Naive thymus-derived CD8-positive, alpha-beta T cell (primary cell): ENCODE results near the gene NAGLU. TPM values are rescaled to one million over a fixed set of nuclear protein-coding genes. Genes with fewer than 3 reads are reported as not detected.

Source experiments
- ATAC-seq, 2 donors: fragments of 150-1000 bp; cut with Tn5 transposase in 1 of 2; sonication (Bioruptor Pico), chemical (Tn5 transposase) in 1 of 2; 1 replicate in 1 of 2; 2 replicates in 1 of 2; pipeline ENCODE4 v1.10.0; 2021; ENCODE audit warnings: mild to moderate bottlenecking in 2 of 2, moderate library complexity in 2 of 2
- POLR2A ChIA-PET: fragments of 350-600 bp; sonication (Branson Sonifier 250); formaldehyde crosslinking; loops from one replicate; lab custom pipeline; 2021; ENCODE audit warnings: antibody characterized with exemption; lab: Charles Lee
- DNase-seq, 10 donors: peaks; one replicate each; pipeline versions ENCODE4 v3.0.0 to v3.0.0-alpha.2; 2020 to 2022
- H3K27ac Mint-ChIP-seq, 10 donors: one replicate each; pipeline ENCODE4 v1.8.0; 2020 to 2022; ENCODE audit warnings: mild to moderate bottlenecking in 10 of 10, mixed read lengths in 10 of 10, moderate library complexity in 4 of 10, inconsistent platforms in 1 of 10
- H3K27me3 Mint-ChIP-seq, 5 donors: one replicate each; pipeline ENCODE4 v1.8.0; 2021 to 2022; ENCODE audit warnings: mixed read lengths in 5 of 5
- H3K36me3 Mint-ChIP-seq, 3 donors: one replicate each; pipeline ENCODE4 v1.8.0; 2020 to 2022; ENCODE audit warnings: mixed read lengths in 3 of 3, mild to moderate bottlenecking in 2 of 3, inconsistent platforms in 1 of 3
- H3K4me1 Mint-ChIP-seq, 4 donors: one replicate each; pipeline ENCODE4 v1.8.0; 2021 to 2022; ENCODE audit warnings: mixed read lengths in 4 of 4
- H3K4me3 Mint-ChIP-seq, 10 donors: one replicate each; pipeline ENCODE4 v1.8.0; 2020 to 2022; ENCODE audit warnings: mild to moderate bottlenecking in 10 of 10, mixed read lengths in 10 of 10, moderate library complexity in 6 of 10, inconsistent platforms in 1 of 10
- H3K9me3 Mint-ChIP-seq, 9 donors: one replicate each; pipeline ENCODE4 v1.8.0; 2020 to 2022; ENCODE audit warnings: mixed read lengths in 9 of 9, mild to moderate bottlenecking in 3 of 9, inconsistent platforms in 1 of 9, moderate library complexity in 1 of 9
- polyA plus RNA-seq, 3 donors: library from polyadenylated mRNA; unstranded; fragments of 300-500 nt; fragmentation: Illumina TruSeq; gene quantifications; one replicate each; pipeline ENCODE4 v1.2.3, GENCODE V29; 2021
- total RNA-seq, 8 experiments: library from RNA in 2 of 8; stranded (reverse) in 2 of 8; gene quantifications; one replicate each; pipeline ENCODE4 v1.2.3 and lab custom pipeline; 2021 to 2026

Gene NAGLU
- 10 to 100 TPM; 26.4 to 28.5 TPM for total RNA-seq
- polyA plus RNA-seq, result 10 to 100 TPM in 2 of 3 donors, 1 to 10 TPM in 1; 8.0 to 16.2 (median 13.4) TPM
- 11.7 to 30.3 (median 13.4) reads per million in 6 experiments for total RNA-seq (lab: John Stamatoyannopoulos, UW)

DNA sequence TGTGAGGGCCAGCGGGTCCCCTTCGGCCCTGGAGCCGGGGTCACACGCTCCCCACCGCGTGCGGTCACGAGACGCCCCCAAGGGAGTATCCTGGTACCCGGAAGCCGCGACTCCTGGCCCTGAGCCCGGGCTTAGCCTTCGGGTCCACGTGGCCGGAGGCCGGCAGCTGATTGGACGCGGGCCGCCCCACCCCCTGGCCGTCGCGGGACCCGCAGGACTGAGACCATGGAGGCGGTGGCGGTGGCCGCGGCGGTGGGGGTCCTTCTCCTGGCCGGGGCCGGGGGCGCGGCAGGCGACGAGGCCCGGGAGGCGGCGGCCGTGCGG, at the start of gene NAGLU:
TSS of gene NAGLU (plus strand) at position 194 of the 324 bp plus-strand sequence. CDS start at position 226, 32 bp downstream.
- H3K9me3 Mint-ChIP-seq, result no peaks in the 10 kb centered on the region
- H3K27me3 Mint-ChIP-seq, result no peaks in the 10 kb centered on the region
- peaks cover 0 to 5% (median 0%) of the 10 kb centered on the region in 3 donors for H3K36me3 Mint-ChIP-seq
- ATAC-seq (peak; percentile 75 to 79), DNase-seq (peak; percentile 55 to 87 (median 73))
- H3K4me1 Mint-ChIP-seq, result peaks cover 18 to 55% (median 50%) of the 10 kb centered on the region in 4 donors
- POLR2A ChIA-PET, result interaction anchor here (0.7 to 4.4 kb wide), 16 partner anchors 12 to 825 kb away, joined by 3 to 19 read pairs (median 4); partner anchors contain the start of genes GHDC, MLX, PLEKHH3 and PSMC3IP
- peak within 1 kb of the TSS; percentile 77 to 91 (median 86) for H3K4me3 Mint-ChIP-seq
- H3K27ac Mint-ChIP-seq, result peak within 1 kb of the TSS; percentile 45 to 91 (median 83)

DNA sequence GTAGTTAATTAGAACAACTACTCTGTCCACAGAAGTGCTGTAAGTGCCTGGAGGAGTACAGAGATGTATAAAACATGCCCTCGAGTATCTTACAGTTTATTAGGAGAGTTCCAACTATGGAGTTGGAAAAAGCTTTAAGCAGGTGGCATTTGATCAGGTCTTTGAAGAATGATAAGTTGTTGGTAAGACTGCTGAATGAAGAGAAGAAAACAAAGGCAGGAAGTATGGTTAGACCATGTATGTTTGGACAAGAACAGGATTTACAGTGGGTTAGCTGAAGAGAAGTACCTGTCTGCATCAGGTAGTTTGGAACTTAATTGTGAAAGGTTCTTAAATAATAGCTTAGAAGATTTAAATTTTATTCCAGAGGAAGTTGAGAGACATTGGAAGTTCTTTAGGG, 48.0 kb upstream of the NAGLU start:
- DNase-seq (peak in 3 of 10 donors; percentile 6 to 16 (median 13)), ATAC-seq (no peak)
- Mint-ChIP-seq H3K27me3 (peaks cover 0 to 10% (median 0%) of the 10 kb centered on the region in 5 donors), H3K36me3 (peaks cover 0 to 20% (median 14%) of the 10 kb centered on the region in 3 donors), H3K4me1 (peaks cover 17 to 44% (median 38%) of the 10 kb centered on the region in 4 donors), H3K27ac (peak overlapping the region in 5 of 10 donors; percentile 1 to 57 (median 7)), H3K4me3 (peak overlapping the region in 8 of 10 donors; percentile 31 to 76 (median 58)), H3K9me3 (no peaks in the 10 kb centered on the region)
- POLR2A ChIA-PET, result no interaction called here

GRCh38 chr17:42493319-42493718, 42.7 kb upstream of the NAGLU start:
- DNase-seq (no peak), ATAC-seq (no peak)
- Mint-ChIP-seq H3K36me3 (peaks cover 0 to 40% (median 29%) of the 10 kb centered on the region in 3 donors), H3K4me3 (no peak overlapping the region), H3K4me1 (peaks cover 10 to 20% (median 19%) of the 10 kb centered on the region in 4 donors), H3K27ac (no peak overlapping the region), H3K9me3 (no peaks in the 10 kb centered on the region), H3K27me3 (peaks cover 0 to 10% (median 0%) of the 10 kb centered on the region in 5 donors)
- POLR2A ChIA-PET, result no interaction called here

GRCh38 chr17:42494673-42495072, 41.4 kb upstream of the NAGLU start:
- Mint-ChIP-seq H3K4me3 (no peak overlapping the region), H3K9me3 (no peaks in the 10 kb centered on the region), H3K27me3 (peaks cover 0 to 4% (median 0%) of the 10 kb centered on the region in 5 donors), H3K27ac (peak overlapping the region in 1 of 10 donors; percentile 35), H3K36me3 (peaks cover 0 to 42% (median 29%) of the 10 kb centered on the region in 3 donors), H3K4me1 (peaks cover 5 to 12% (median 9%) of the 10 kb centered on the region in 4 donors)
- DNase-seq (no peak), ATAC-seq (no peak)
- POLR2A ChIA-PET, result interaction anchor here (0.7 kb wide), 2 partner anchors 14 to 54 kb away, joined by 3 to 4 read pairs; no protein-coding TSS in a partner anchor

DNA sequence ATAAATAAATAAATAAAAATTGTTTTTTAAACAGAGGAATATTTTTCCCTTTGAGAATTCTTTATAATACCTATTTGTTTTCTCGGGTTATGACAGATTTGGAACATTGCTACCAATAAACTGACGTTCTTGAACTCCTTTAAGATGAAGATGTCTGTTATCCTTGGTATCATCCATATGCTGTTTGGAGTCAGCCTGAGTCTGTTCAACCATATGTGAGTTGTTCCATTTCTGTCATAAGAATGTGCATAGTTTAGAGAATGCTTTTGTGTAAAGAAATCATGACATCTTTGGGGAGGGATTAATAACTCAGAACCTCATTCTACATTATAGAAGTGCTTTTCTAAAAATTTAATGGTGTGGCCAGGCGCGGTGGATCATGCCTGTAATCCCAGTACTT, 37.2 kb upstream of the NAGLU start:
- Mint-ChIP-seq H3K4me1 (peaks cover 2 to 11% (median 7%) of the 10 kb centered on the region in 4 donors), H3K27me3 (peaks cover 0 to 1% (median 0%) of the 10 kb centered on the region in 5 donors), H3K36me3 (peaks cover 0 to 66% (median 31%) of the 10 kb centered on the region in 3 donors), H3K27ac (no peak overlapping the region), H3K4me3 (no peak overlapping the region), H3K9me3 (no peaks in the 10 kb centered on the region)
- no peak for DNase-seq
- POLR2A ChIA-PET, result interaction anchor here (0.7 kb wide), 1 partner anchor 217 kb away, joined by 3 read pairs; no protein-coding TSS in a partner anchor
- ATAC-seq, result no peak

DNA sequence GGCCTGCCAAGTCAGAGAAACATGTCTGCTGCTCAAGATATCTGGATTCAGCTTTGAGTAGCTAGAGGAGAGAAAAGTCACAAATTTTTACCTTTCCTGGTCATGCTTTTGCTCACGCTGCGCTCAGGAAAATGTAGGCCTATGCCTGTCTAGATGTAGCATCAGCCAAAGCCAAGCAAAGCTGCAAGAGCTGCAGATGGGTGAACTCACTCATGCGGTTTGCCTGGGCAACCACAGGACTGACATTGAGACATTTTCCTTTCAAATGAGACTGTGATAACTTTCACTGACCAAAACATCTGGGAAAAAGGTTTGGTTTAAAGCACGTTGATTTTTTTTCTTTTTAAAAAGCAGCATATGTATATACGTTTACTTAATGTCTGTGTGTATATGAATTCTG, 34.0 kb upstream of the NAGLU start:
- no peak overlapping the region for H3K27ac Mint-ChIP-seq
- no peak for ATAC-seq
- POLR2A ChIA-PET, result no interaction called here
- H3K4me1 Mint-ChIP-seq, result no peaks in the 10 kb centered on the region
- H3K9me3 Mint-ChIP-seq, result no peaks in the 10 kb centered on the region
- no peaks in the 10 kb centered on the region for H3K27me3 Mint-ChIP-seq
- peaks cover 0 to 47% (median 15%) of the 10 kb centered on the region in 3 donors for H3K36me3 Mint-ChIP-seq
- DNase-seq, result no peak
- H3K4me3 Mint-ChIP-seq, result no peak overlapping the region

DNA sequence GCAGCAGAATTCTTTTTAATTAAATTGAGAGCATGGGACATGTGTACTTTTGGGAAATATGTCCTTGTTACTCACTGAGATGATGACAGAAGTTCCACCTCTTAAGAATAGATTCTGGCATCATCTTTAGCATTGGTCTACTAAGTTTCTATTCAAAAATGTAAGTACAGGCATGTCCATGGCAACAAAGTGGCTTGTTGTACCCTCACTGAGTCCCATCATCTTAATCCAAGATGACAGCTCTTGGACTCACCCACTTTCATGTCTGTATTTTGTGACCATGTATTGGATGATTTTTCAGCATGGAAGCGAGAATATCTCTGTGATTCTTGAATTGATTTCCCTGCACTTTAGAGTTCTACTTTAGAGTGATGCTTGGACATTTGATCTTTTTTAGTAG, 33.1 kb upstream of the NAGLU start:
- Mint-ChIP-seq H3K4me1 (no peaks in the 10 kb centered on the region), H3K9me3 (no peaks in the 10 kb centered on the region), H3K36me3 (peaks cover 0 to 50% (median 19%) of the 10 kb centered on the region in 3 donors), H3K27ac (no peak overlapping the region), H3K27me3 (no peaks in the 10 kb centered on the region), H3K4me3 (no peak overlapping the region)
- POLR2A ChIA-PET, result no interaction called here
- no peak for ATAC-seq
- no peak for DNase-seq

GRCh38 chr17:42507671-42508070, 28.4 kb upstream of the NAGLU start:
- Mint-ChIP-seq H3K4me3 (no peak overlapping the region), H3K27ac (peak overlapping the region in 2 of 10 donors; percentile 15 to 17), H3K36me3 (peaks cover 0 to 34% (median 10%) of the 10 kb centered on the region in 3 donors), H3K4me1 (peaks cover 0 to 9% (median 6%) of the 10 kb centered on the region in 4 donors), H3K9me3 (no peaks in the 10 kb centered on the region), H3K27me3 (no peaks in the 10 kb centered on the region)
- DNase-seq (no peak), ATAC-seq (no peak)
- POLR2A ChIA-PET, result no interaction called here

DNA sequence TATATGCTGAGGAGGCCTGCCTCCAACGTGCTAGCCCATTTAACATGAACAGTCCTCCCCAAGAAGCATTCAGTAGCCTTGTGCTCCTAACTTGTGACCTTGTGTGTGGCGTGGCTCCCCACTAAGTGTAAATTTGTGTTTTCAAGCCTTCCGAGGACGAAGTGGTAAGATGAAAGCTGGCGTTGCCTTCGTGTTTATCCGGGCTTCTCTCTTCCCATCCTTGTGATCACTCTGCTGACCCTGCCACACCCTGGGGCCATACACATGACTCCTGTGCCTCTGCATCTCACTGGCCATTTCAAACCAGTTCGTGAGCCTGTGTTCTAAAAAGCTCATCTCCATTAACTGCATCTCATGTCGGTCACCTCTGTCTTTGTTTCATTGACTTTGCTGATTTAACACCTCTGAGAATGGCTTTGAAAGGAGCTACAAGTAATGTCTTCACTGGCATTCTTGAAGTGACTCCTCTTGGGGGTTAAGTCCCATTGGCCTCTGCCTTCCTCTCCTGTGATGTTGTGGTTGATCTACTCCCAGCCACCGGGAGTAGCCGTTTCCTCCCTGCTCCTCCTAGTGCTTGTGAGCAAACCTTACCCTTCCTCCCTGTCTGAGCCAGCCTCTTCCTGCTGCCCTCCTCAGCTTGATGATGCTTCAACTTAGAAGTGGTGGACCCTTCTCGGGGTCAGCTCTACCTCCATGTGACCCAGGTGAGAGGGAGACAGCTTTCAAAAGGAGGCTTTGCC, 27.4 kb upstream of the NAGLU start:
- POLR2A ChIA-PET, result no interaction called here
- no peaks in the 10 kb centered on the region for H3K9me3 Mint-ChIP-seq
- H3K4me1 Mint-ChIP-seq, result peaks cover 0 to 9% (median 6%) of the 10 kb centered on the region in 4 donors
- H3K27me3 Mint-ChIP-seq, result no peaks in the 10 kb centered on the region
- H3K4me3 Mint-ChIP-seq, result no peak overlapping the region
- DNase-seq, result no peak
- H3K36me3 Mint-ChIP-seq, result peaks cover 0 to 27% (median 10%) of the 10 kb centered on the region in 3 donors
- no peak for ATAC-seq
- H3K27ac Mint-ChIP-seq, result peak overlapping the region in 2 of 10 donors; percentile 58 to 77

- ATAC-seq, result no peak
- POLR2A ChIA-PET, result no interaction called here
- Mint-ChIP-seq H3K4me3 (no peak overlapping the region), H3K27me3 (no peaks in the 10 kb centered on the region), H3K9me3 (no peaks in the 10 kb centered on the region), H3K4me1 (peaks cover 0 to 9% (median 6%) of the 10 kb centered on the region in 4 donors), H3K27ac (no peak overlapping the region), H3K36me3 (peaks cover 0 to 20% (median 10%) of the 10 kb centered on the region in 3 donors)
- DNase-seq, result no peak
Measured at GRCh38 chr17:42509409-42509808, 26.6 kb upstream of the NAGLU start.

- H3K4me1 Mint-ChIP-seq, result peaks cover 0 to 9% (median 6%) of the 10 kb centered on the region in 4 donors
- peaks cover 0 to 16% (median 9%) of the 10 kb centered on the region in 3 donors for H3K36me3 Mint-ChIP-seq
- no peaks in the 10 kb centered on the region for H3K27me3 Mint-ChIP-seq
- no peaks in the 10 kb centered on the region for H3K9me3 Mint-ChIP-seq
- ATAC-seq, result no peak
- no peak overlapping the region for H3K27ac Mint-ChIP-seq
- POLR2A ChIA-PET, result no interaction called here
- H3K4me3 Mint-ChIP-seq, result no peak overlapping the region
- no peak for DNase-seq
Measured at GRCh38 chr17:42509841-42510240, 26.2 kb upstream of the NAGLU start.

- Mint-ChIP-seq H3K9me3 (no peaks in the 10 kb centered on the region), H3K36me3 (peaks cover 0 to 14% (median 8%) of the 10 kb centered on the region in 3 donors), H3K27ac (peak overlapping the region in 2 of 10 donors; percentile 27 to 57), H3K4me1 (peaks cover 0 to 9% (median 6%) of the 10 kb centered on the region in 4 donors), H3K4me3 (no peak overlapping the region), H3K27me3 (no peaks in the 10 kb centered on the region)
- no peak for DNase-seq
- POLR2A ChIA-PET, result no interaction called here
- no peak for ATAC-seq
Measured at GRCh38 chr17:42512246-42512645, 23.8 kb upstream of the NAGLU start.

DNA sequence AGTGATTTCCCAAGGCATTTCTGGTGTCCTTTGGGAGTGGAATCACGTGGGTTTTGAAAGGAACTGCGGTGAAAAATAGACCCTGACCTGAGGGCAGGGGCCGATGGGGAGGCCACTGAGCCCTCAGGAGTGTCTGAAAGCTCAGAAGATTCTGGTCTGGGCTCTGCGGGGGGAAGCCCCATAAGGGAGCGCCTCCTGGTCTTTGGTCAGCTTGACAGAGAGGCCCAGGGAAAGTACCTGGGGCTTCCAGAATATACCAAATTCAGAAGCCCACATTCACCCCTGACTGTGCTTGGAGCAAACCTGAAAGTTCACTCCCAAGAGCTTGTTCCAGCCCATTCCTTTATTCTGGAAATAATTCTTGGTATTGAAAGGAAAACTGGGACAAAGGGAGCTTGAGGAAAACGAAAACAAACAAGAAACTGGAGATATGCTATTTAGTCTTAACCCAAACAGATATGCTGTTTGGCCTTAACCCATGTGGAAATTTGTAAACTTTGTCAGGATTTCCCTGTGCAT, 23.2 kb upstream of the NAGLU start:
- H3K4me1 Mint-ChIP-seq, result peaks cover 5 to 13% (median 8%) of the 10 kb centered on the region in 4 donors
- no peaks in the 10 kb centered on the region for H3K9me3 Mint-ChIP-seq
- no peak overlapping the region for H3K27ac Mint-ChIP-seq
- H3K27me3 Mint-ChIP-seq, result no peaks in the 10 kb centered on the region
- ATAC-seq, result no peak
- DNase-seq, result no peak
- POLR2A ChIA-PET, result no interaction called here
- no peak overlapping the region for H3K4me3 Mint-ChIP-seq
- peaks cover 0 to 13% (median 6%) of the 10 kb centered on the region in 3 donors for H3K36me3 Mint-ChIP-seq
